GM19239 (cell line): ENCODE results near the gene GATA5.

Experiments
- DNase-seq: peaks from one replicate; pipeline ENCODE4 v3.0.0; 2011; ENCODE audit warnings: low spot score; ENCODE audit not compliant: insufficient read length
- FAIRE-seq: peaks from 2 replicates; lab custom pipeline; 2011; peaks lifted over from hg19 to GRCh38; lab: Jason Lieb, UNC

Gene GATA5

DNA sequence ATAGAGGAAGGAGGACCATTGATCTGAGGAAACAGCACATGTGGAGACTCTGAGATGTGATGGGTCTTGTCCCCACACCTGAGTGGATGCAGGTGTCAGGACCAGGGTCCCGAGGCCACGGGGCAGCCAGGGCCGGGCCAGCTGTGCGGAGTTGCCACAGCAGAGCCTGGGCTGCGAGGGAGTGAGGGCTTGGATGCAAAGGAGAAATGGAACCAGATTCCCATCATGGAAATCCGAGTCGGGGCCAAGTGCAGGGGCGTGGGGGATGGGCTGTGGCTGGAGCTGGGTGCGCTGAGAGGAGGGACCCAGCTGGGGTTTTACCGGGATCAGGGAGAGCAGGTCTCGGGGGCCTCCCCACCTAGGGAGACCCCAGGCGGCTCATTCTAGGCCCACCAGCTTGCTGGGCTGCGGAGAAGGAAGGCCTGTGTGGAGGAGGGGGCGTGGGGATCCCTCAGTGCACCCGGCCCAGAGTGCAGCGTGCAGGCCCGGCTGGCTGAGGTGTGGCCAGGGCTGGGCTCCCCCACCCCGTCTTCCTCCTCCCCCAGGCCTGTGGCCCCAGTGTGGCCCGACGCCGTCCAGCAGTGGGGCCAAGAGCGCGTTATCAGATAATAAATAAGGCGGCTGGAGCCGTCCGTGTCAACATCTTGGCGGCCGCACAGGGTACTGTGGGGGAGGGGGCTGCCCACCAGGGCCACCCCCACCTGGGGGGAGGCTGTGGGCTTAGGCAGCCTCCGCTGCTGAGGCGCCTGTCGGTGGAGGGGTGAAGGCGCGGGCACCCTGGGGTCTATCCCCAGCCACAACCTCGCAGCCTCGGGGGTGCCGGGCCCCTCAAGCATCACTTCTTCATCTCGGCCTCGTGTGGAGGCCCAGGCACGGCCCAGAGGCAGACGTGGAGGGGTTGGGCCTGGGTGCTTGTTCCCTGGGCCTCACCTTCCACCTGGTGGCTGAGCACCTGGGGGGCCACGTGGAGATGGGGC is 17.2 kb downstream of the GATA5 start:
- DNase-seq (no peak), FAIRE-seq (no peak)

DNA sequence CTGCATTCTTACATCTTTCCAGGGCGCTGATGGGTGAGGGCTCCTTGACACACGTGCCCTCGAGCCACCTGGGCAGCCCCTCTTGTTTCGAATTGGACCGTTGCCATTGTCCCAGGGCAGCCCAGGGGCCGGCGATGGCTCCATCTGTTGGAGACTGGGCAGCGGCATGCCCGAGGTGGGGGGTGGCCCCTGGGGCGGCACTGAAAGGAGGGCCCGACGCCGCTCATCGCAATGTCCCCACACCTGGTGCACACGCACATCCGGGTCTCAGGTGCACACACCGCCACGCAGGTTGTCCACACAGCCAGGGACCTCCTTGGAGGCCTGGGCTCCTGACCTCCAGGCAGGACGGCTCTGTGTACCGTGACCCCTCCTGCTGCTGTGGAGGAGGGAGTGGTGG is 18.0 kb downstream of the GATA5 start:
- FAIRE-seq = no peak
- DNase-seq = no peak

DNA sequence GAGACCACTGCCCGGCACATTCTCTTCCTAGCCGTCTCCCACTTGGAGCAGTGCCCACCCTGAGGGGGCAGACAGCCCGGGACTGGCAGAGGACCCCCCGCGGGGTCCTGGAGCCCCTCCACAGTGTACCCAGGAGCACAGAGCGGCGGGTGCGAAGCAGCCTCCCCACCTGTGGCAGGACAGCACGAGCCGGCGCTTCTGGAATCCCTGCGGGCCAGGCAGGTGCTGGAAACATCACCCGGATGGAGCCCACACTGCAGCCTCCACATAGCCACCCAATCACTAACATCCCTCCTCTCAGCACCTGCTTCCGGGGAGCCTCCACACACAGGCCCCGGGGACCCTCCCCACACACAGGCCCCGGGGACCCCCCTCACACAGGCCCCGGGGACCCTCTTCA is 18.7 kb downstream of the GATA5 start:
- DNase-seq (no peak), FAIRE-seq (no peak)

DNA sequence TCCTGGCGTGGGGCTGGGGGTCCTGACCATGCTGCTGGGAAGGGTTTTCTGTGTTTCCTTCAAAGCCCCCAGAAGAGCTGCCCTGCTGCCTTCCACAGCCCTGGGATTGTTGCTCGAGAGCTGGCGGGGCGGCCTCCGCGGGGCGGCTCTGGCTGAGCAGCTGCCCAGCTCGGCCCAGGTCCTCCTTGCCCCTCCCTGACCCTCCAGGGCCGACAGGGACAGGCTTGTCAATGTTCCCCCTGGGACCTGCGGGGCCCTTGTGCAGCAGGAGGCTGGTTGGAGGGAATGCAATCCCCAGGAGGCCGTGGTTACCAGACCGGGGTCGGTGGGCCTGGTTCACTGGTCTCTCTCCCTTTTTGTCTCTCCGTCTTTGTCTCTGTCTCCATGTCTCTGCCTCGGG is 19.9 kb downstream of the GATA5 start:
- DNase-seq (no peak), FAIRE-seq (no peak)

DNA sequence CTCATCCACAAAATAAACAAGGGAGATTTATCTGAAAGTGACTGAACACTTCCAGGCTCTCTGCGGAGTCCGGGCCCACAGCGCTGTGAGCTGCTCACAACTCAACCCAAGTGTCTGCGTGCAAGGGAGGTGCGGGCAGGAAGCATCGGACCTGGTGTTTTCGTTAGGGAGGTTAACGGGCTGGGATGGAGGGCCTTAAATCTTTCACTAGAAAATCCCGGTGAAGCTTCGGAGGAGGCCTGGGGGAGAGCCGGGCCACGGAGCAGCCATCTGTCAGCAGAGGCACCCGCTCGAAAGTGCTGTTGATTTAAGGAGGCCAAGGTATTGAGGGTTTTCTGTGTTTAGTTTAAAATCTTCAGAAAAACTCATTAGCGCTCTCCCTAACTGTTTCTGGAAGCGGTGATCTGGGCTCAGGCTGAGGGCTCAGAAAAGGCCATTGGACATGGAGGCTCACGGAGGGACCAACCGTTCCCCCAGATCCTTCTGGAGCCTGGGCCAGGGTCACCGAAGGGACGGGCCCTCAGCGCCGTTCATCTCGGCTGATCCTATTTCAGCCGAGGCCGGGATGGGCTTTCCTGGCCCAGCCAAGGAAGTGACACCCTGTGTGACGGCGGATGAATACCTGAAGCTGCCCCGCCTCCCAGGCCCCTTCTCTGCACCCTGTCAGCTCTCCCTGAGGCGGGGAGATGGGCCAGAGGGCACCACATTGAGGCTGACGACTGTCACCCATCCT is 20.7 kb downstream of the GATA5 start:
- DNase-seq (no peak), FAIRE-seq (no peak)

DNA sequence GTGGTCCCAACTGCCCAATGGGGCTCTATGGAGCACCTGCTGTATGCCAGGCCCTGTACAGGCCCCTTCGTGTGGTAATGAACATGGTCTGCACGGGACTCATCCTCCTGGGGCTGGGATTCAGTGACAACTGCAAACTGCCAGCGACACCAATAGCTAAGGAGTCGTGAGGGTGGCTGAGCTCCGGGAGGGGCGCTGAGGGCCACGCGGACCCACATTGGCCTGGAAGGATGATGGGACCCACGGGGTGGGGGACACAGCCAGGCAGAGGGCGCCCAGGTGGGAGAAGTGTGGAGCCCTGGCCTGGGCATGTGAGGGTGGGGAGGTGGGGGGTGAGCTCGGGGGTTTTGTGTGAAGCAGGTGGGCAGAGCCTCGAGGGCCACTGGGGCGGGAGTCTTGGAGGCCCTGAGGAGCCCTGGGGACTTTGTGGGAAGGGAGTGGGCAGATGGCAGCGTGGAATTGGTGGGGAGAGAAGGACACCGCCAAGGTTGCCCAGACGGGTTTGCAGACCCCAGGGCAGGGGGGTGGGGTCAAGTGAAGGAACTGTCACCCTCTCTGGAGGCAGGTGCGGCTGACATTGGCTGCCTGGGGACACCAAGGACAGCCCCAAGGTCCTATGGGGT is 22.5 kb downstream of the GATA5 start:
- FAIRE-seq = no peak
- DNase-seq = no peak

DNA sequence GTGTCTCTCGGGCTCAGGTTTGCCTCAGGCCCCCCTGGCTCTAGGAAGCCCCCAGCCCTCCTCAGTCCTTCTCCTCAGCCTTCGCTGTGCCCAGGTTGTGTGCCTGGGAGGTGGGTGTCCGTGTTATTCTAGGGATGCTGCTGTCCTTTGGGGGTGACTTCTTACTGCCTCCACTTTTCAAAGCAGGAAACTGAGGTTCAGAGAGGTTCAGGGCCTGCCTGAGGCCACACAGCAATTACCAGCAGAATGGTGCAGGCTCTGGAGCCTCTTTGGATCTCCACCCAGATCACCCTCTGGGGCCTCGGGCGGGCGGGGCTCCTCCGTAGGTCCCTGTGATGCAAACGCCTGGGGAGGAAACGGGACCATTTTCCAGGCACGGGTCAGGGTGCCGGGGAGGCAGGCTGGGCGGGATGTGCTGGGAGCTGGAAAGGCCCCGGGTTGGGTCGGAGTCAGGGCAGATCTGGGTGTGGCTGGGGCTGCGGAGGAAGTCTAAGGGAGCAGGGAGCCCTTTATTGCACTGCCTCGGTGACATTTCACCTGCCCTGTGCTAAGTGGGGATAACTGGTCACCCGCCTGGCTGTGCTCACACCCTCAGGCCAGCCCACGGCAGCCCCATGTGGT is 23.2 kb downstream of the GATA5 start:
- FAIRE-seq = no peak

DNA sequence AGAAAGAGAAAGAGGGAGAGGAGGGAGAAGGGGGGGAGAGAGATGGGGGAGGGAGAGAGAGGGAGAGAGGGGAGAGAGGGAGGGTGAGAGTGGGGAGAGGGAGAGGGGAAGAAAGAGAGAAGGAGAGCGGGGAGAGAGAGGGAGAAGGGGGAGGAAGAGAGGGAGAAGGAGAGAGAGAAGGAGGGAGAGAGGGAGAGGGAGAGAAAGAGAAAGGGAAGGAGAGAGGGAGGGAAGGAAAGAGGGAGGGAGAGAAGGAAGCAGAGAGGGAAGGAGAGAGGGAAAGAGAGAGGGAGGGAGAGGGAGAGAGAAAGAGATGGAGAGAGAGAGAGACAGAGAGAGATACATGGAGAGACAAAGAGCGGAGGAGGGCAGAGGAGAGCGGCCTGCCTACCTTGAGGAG is 23.8 kb downstream of the GATA5 start:
- DNase-seq = no peak
- no peak for FAIRE-seq

More for the DNA sequence above, 23.2 kb downstream of the GATA5 start:
- no peak for DNase-seq

DNA sequence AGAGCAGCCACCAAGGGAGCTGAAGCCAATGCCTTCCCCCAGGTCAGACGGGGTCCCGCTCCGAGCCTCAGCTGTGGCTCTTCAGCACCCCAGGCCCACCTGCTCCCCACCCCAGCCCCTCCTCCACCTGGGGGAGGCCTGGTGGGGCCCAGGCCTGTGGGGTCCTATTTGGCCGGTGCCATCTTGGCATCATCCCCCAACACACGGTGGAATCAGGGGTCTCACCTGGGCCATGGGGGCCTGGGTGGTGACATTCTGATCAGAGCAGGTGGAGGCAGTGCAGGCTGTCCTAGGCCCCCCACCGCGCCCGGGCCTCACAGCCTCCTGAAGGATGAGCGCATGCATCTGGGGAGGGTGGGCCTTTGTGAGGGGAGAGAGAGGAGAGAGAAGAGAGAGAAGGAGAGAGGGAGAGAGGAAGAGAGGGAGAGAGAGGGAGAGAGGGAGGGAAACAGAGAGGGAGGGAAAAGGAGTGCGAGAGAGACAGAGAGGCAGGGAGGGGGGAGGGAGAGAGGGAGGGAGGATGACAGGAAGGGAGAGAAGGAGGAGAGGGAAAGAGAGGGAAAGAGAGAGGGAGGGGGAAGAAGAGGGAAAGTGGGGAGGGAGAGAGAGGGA is 24.5 kb downstream of the GATA5 start:
- FAIRE-seq (no peak), DNase-seq (no peak)

DNA sequence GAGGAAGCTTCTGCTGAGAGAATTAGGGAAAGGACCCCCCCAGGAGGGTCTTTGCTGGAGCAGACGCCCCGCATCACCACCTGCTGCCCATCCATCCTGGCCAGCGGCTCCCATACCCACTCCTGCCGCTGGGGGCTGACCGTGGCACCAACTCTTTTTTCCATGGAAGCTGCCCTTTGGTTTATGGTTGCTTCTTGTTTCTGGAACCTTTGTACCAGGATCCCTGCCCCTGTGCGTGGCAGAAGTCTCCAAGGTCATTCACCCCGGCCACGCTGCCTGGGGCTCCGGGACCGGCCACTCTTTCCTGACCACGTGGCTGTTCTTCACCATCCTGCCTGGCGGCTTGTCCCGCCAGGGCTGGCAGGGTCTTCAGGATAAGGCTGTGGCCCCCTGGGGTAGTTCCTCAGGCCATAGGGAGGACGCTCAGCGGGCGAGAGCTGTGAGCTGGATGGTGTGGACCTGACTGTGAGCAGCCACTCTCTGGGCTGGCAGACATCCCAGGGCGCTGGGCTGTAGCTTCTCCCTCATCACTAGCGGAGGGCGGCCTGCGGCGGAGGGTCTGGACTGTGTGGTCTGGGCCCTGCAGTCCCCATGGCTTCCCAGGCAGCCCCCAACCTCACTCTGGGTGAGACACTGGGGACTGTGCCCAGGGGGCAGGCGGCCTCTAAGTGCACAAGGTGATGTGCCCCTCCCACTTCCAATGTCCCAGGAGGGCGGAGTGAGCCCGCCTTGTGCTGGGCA is 25.7 kb downstream of the GATA5 start:
- FAIRE-seq (no peak), DNase-seq (no peak)

DNA sequence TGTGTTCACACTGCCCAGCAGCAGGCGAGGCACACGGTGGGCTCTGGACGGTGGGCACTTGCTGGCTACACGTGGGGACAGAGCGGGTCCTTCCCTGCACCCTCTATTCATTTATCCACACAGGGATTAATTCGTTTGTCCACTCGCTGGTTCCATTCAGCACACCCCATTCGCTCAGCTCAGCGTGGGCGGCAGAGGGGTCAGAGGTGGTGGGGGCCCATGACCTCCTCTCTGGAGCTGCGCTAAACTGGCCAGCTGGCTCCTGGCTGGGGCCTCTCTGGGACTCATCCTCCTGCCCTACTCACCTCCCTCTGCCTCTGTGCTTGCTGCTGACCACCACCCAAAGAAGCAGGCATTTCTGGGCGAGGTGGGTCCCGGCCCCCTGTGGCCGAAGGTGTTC is 27.0 kb downstream of the GATA5 start:
- FAIRE-seq (no peak), DNase-seq (no peak)

DNA sequence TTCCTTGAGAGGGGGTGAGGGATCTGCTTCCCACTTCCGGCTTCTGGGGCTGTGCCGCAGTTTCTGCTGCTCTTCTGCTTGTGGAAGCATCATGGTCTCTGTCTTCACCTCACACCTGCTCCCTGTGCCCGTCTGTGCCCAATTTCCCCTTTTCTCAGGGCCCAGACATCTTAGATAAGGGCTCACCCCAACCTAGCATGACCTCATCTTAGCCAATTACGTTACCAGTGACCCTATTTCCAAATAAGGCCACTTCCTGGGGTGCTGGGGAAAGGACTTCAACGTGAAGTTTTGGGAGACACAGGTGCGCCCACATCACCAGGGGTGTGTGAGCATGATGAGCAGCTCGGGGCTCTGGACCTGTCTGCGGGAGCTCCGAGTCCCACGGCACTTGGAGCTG is 27.8 kb downstream of the GATA5 start:
- no peak for DNase-seq
- FAIRE-seq = no peak

DNA sequence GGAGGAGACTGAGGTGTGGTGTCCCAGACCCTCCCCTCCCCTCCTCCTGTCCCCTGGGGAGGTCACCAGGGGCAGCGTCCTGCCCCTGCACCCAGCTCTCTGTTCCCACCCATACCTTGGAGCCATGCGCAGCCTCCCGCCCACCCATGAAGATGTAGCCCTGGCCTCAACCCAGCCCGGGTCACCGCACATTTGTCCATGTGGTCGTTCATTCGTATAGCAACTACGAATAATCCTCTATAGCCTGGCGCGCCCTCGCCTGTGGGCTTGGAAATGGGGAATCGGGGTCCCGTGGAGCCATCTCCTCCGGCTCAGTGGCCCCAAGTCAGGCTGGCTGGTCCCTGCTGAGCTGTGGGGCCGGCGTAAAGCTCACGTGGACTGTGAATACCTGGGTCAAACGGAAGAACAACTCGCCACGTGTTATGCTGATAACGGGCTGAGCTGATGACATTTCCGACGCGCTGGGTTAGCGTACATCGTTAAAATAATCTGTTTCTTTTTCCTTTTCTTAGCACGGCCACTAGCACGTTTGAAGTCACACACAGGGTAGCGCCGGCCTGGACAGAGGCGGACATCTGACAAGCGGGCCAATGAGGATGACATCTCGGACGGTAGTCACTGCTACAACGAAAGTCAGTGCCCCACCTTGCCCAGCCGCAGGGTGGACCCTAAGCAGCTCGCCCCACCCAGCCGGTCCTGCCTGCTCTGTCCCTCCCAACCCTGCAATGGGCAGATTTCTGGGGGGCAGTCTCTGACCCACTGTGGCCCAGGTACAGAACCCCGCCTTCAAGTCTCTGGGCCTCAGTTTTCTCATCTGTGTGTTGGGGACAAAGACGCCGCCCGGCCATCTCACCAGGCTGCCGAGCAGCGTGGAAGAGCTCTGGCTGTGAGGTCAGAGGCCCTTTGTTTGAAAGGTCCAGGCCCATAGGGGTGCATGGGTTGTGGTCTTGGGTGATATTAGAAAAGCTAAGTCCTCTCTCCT is 28.6 kb downstream of the GATA5 start:
- FAIRE-seq = no peak
- DNase-seq = no peak

DNA sequence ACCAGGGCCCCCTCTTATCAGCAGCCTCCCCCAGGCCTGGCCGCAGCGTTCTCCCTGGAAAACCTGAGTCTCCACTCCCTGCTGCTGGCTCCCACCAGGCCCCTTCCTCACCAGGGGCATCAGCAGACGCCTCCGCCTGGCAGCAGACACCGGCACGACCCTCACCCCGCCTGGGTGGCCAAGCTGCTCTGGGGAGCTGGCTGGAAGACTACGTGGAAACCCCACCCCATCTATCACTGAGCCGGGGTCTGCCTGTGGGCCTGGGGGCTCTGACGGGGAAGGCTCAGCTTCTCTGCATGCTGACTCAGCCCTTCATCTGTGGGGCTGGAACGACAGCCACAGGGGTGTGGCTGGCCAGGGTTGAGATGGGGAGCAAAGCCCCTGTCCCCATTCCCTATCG is 29.3 kb downstream of the GATA5 start:
- FAIRE-seq = no peak

DNA sequence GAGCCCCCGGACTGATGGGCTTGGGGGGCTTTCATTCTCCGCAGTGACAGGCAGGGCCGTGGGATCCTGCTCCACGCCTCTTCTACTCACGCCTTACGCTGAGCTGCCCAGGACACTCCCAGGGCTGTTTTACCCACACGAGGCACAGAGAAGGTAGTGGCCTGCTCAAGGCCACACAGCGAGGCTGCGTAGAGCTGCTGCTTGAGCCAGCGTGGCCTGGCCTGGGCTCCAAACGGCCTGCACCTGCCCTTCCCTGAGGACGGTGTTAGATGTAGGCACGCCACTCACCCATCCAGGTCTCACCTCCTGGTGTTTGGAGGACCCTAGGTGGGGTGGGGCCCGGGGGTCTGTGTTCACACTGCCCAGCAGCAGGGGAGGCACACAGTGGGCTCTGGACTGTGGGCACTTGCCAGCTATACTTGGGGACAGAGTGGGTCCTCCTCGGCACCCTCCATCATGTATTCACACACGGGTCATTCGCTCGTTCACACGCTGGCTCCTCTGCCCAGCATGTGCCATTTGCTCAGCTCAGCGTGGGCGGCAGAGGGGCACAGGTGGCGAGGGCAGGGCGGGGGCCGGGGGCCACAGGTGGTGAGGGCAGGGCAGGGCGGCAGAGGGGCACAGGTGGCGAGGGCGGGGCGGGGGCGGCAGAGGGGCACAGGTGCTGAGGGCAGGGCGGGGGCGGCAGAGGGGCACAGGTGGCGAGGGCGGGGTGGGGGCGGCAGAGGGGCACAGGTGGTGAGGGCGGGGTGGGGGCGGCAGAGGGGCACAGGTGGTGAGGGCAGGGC is 30.0 kb downstream of the GATA5 start:
- DNase-seq (no peak), FAIRE-seq (no peak)

More for the DNA sequence above, 29.3 kb downstream of the GATA5 start:
- no peak for DNase-seq

DNA sequence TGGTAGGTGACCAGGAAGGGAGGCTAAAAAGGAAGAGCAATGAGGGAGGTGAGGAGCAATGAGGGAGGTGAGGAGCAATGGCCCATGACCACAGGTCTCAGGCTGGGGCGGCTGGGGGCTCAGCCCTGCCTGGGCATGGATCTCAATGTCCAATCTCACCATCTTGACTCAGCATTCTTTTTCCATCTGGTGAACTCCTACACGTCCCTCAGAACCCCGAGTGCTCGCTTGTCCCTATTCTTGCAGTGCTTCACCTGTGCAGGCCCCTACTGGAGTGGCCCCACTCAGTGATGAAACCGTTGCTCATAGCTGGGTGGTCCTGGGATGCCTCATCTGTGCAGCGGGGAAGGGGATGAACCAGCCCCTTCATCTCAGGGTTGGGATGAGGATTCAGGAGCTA is 31.5 kb downstream of the GATA5 start:
- DNase-seq = no peak
- no peak for FAIRE-seq

DNA sequence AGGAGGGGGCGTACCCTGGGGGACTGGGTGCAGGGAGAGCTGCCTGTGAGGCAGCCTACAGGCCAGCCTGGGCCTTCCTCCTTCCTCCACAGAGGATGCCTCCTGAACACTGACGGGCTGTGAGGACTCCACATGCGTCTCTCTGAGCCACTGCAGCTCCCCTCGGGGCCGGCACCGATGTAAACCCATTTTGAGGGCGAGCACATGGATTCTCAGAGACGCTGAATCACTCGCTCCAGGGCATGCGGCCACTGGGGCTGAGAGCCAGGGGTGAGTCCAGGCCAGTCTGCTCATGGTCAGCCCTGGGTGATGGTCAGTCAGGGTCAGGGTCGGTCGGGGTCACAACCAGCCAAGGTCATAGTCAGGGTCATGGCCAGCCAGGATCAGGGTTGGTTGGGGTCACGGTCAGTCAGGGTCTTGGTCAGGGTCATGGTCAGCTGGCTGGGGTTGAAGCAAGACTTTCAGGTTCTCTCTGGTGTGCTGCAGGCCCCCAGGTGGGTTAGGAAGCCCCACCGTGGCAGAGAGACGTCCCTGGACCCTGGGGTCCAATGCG is 33.7 kb downstream of the GATA5 start:
- no peak for FAIRE-seq
- no peak for DNase-seq
